Measurements from ENCODE around the gene KPNA1.
A peak's percentile ranks its signal among the peaks of the same experiment; 100 is the strongest.

Gene KPNA1

GRCh38 chr3:122514123-122515019, at the start of gene KPNA1:
KPNA1 (minus strand) TSS chr3:122514939; CDS start chr3:122496565, 18,374 bp downstream.
- H3K36me3 Mint-ChIP-seq (ENCODE audit: low read depth) = peaks cover 24% of the 10 kb centered on the region
- peak; percentile 87 for DNase-seq
- peaks cover 13% of the 10 kb centered on the region for H3K27me3 Mint-ChIP-seq (ENCODE audit: low read depth, poor library complexity)
- H3K27ac Mint-ChIP-seq = peak within 1 kb of the TSS; percentile 96
- no peak for TF ChIP-seq CTCF (IDR thresholded peaks at IDR 0.05)
- peaks cover 9% of the 10 kb centered on the region for H3K9me3 Mint-ChIP-seq
- H3K4me3 Mint-ChIP-seq = peak within 1 kb of the TSS; percentile 95
- peaks cover 37% of the 10 kb centered on the region for H3K4me1 Mint-ChIP-seq

- peaks cover 50% of the 10 kb centered on the region for H3K27me3 Mint-ChIP-seq (ENCODE audit: low read depth, poor library complexity)
These were observed 49.6 kb upstream of the KPNA1 start, which contains the start of the genes DTX3L and PARP9 for GRCh38 chr3:122564155-122564912. DTX3L (plus strand) TSS chr3:122564338; CDS start chr3:122564427, 89 bp downstream. PARP9 (minus strand) TSS chr3:122564300; CDS start chr3:122559620, 4,680 bp downstream.

GRCh38 chr3:122563717-122564025, 48.9 kb upstream of the KPNA1 start:
- H3K36me3 Mint-ChIP-seq (ENCODE audit: low read depth) = no peaks in the 10 kb centered on the region
- H3K4me1 Mint-ChIP-seq = peaks cover 8% of the 10 kb centered on the region
- no peaks in the 10 kb centered on the region for H3K9me3 Mint-ChIP-seq
- peaks cover 53% of the 10 kb centered on the region for H3K27me3 Mint-ChIP-seq (ENCODE audit: low read depth, poor library complexity)
- no peak for DNase-seq
- no peak overlapping the region for H3K27ac Mint-ChIP-seq
- TF ChIP-seq CTCF (IDR thresholded peaks at IDR 0.05) = no peak
- peak overlapping the region; percentile 80 for H3K4me3 Mint-ChIP-seq

More at GRCh38 chr3:122564155-122564912, 49.6 kb upstream of the KPNA1 start, which contains the start of the genes DTX3L and PARP9:
- no peak within 1 kb of the TSS for H3K27ac Mint-ChIP-seq
- peaks cover 10% of the 10 kb centered on the region for H3K4me1 Mint-ChIP-seq
- no peaks in the 10 kb centered on the region for H3K36me3 Mint-ChIP-seq (ENCODE audit: low read depth)
- DNase-seq = peak; percentile 64
- H3K4me3 Mint-ChIP-seq = peak within 1 kb of the TSS; percentile 80
- no peaks in the 10 kb centered on the region for H3K9me3 Mint-ChIP-seq
- no peak for TF ChIP-seq CTCF (IDR thresholded peaks at IDR 0.05)

GRCh38 chr3:122562923-122563716, 48.4 kb upstream of the KPNA1 start:
- Mint-ChIP-seq H3K9me3 (no peaks in the 10 kb centered on the region), H3K27ac (no peak overlapping the region), H3K36me3 (ENCODE audit: low read depth) (no peaks in the 10 kb centered on the region), H3K27me3 (ENCODE audit: low read depth, poor library complexity) (peaks cover 53% of the 10 kb centered on the region), H3K4me3 (peak overlapping the region; percentile 80), H3K4me1 (peaks cover 6% of the 10 kb centered on the region)
- TF ChIP-seq CTCF (IDR thresholded peaks at IDR 0.05) = no peak
- no peak for DNase-seq

GRCh38 chr3:122560680-122561079, 45.9 kb upstream of the KPNA1 start:
- peak; percentile 23 for DNase-seq
- Mint-ChIP-seq H3K27me3 (ENCODE audit: low read depth, poor library complexity) (peaks cover 38% of the 10 kb centered on the region), H3K4me1 (peaks cover 6% of the 10 kb centered on the region), H3K27ac (no peak overlapping the region), H3K9me3 (no peaks in the 10 kb centered on the region), H3K4me3 (no peak overlapping the region), H3K36me3 (ENCODE audit: low read depth) (no peaks in the 10 kb centered on the region)
- TF ChIP-seq CTCF (IDR thresholded peaks at IDR 0.05) = peak; percentile 41
